Measurements from ENCODE around the gene PSMB3.

GRCh38 chr17:38746849-38747462, 5.6 kb upstream of the PSMB3 start:
- no peak for TF ChIP-seq REST (IDR thresholded peaks at IDR 0.05; ENCODE audit: insufficient read depth in 1 of 2, low read depth in 2 of 2, low read length in 2 of 2)
- TF ChIP-seq POLR2AphosphoS5 (IDR thresholded peaks at IDR 0.05; ENCODE audit: low read depth, low read length), result no peak
- TF ChIP-seq SIN3A (IDR thresholded peaks at IDR 0.05; ENCODE audit: borderline replicate concordance, insufficient read depth, low read length), result no peak

All from PFSK-1 (cell line).